SK-N-SH treated with all-trans-retinoic acid at 6 μM for 48 hours (cell line): ENCODE data around the gene EIF2D.

ENCODE experiments used
- PPARA ChIP-seq: fragments of 250-450 bp; sonication (Bioruptor Pico); IDR thresholded peaks from 2 replicates; pipeline ENCODE4 v1.5.0; 2020; ENCODE audit warnings: mild to moderate bottlenecking, borderline replicate concordance
- TF ChIP-seq, protein P1 (sequence below): fragments of 250-450 bp; sonication (Bioruptor Pico); IDR thresholded peaks from 2 replicates; pipeline ENCODE4 v1.5.0; 2020; ENCODE audit warnings: mild to moderate bottlenecking, moderate library complexity

DNA sequence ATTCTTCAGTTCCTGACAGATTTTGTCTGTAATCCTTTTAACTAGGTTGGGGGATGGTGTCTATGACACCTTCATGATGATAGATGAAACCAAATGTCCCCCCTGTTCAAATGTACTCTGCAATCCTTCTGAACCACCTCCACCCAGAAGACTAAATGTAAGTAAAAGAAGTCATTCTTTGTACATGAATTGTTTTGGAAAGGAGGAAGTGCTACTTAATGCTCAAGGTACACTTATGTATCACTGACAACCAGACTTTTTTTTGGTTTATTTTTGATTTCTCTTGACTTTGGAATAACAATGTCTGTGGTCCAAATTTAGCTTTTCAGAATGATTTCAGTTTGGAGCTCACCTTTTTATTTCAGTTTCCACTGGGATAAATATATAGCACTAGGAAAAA is 25.3 kb upstream of the EIF2D start:
- TF ChIP-seq PPARA (CRISPR knock-in tag) = no peak
- TF ChIP-seq, protein P1, sequence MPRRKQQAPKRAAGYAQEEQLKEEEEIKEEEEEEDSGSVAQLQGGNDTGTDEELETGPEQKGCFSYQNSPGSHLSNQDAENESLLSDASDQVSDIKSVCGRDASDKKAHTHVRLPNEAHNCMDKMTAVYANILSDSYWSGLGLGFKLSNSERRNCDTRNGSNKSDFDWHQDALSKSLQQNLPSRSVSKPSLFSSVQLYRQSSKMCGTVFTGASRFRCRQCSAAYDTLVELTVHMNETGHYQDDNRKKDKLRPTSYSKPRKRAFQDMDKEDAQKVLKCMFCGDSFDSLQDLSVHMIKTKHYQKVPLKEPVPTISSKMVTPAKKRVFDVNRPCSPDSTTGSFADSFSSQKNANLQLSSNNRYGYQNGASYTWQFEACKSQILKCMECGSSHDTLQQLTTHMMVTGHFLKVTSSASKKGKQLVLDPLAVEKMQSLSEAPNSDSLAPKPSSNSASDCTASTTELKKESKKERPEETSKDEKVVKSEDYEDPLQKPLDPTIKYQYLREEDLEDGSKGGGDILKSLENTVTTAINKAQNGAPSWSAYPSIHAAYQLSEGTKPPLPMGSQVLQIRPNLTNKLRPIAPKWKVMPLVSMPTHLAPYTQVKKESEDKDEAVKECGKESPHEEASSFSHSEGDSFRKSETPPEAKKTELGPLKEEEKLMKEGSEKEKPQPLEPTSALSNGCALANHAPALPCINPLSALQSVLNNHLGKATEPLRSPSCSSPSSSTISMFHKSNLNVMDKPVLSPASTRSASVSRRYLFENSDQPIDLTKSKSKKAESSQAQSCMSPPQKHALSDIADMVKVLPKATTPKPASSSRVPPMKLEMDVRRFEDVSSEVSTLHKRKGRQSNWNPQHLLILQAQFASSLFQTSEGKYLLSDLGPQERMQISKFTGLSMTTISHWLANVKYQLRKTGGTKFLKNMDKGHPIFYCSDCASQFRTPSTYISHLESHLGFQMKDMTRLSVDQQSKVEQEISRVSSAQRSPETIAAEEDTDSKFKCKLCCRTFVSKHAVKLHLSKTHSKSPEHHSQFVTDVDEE (CRISPR knock-in tag) = no peak
